K562 (cell line): ENCODE data around the gene C16orf78. TPM values are rescaled to one million over a fixed set of nuclear protein-coding genes. Genes with fewer than 3 reads are reported as not detected.

Experiments used
- CBFB ChIP-seq: sonication (generic); formaldehyde crosslinking; IDR thresholded peaks from 2 replicates; pipeline ENCODE4 v1.4.0; 2020; ENCODE audit warnings: mild to moderate bottlenecking, missing genetic modification reagents
- DACH1 ChIP-seq: fragments of 450-650 bp; IDR thresholded peaks from 2 replicates; pipeline ENCODE4 v1.6.1; 2018; ENCODE audit not compliant: partially characterized antibody
- HLTF ChIP-seq: fragments of 450-650 bp; IDR thresholded peaks from 2 replicates; pipeline ENCODE4 v1.6.1; 2016
- MCM2 ChIP-seq: fragments of 450-650 bp; IDR thresholded peaks from 2 replicates; pipeline ENCODE4 v1.6.1; 2017; ENCODE audit warnings: low read depth, mild to moderate bottlenecking
- PHB ChIP-seq: fragments of 250-450 bp; sonication (Bioruptor Pico); IDR thresholded peaks from 2 replicates; pipeline ENCODE4 v1.5.0; 2021
- SMARCB1 ChIP-seq: IDR thresholded peaks from 2 replicates; pipeline ENCODE4 v1.6.1; 2011; ENCODE audit warnings: improper control_type of control experiment, low read depth; ENCODE audit not compliant: insufficient read length
- SREBF1 ChIP-seq: fragments of 150-350 bp; IDR thresholded peaks from 2 replicates; pipeline ENCODE4 v1.6.1; 2014; ENCODE audit warnings: antibody characterized with exemption, low read depth, low read length, borderline replicate concordance
- ZBTB17 ChIP-seq: fragments of 450-650 bp; formaldehyde crosslinking; IDR thresholded peaks from 2 replicates; pipeline ENCODE4 v1.4.0; 2020; ENCODE audit warnings: mild to moderate bottlenecking
- ZFP30 ChIP-seq: fragments of 250-450 bp; sonication (Bioruptor Pico); IDR thresholded peaks from 2 replicates; pipeline ENCODE4 v1.8.0; 2022; ENCODE audit warnings: moderate library complexity, mild to moderate bottlenecking, inconsistent platforms, borderline replicate concordance
- ZNF134 ChIP-seq: fragments of 250-450 bp; sonication (Bioruptor Pico); conservative IDR thresholded peaks from 2 replicates; pipeline ENCODE4 v1.4.0; 2020
- polyA plus RNA-seq, 8 experiments: library from polyadenylated mRNA; depleted of rRNA in 4 of 8; stranded (reverse) in 5 of 8; unstranded in 3 of 8; fragments of >200 nt; fragmentation: Nextera tagmentation in 2 of 8; fragmentation: Illumina TruSeq in 1 of 8; extraction: Ambion mirVana in 2 of 8; extraction: Trizol in 1 of 8; gene quantifications; 2 replicates each; pipeline versions ENCODE4 v1.2.1 to v1.2.3, GENCODE V29; 2011 to 2014; ENCODE audit warnings: inconsistent platforms in 1 of 8, missing spikeins in 1 of 8
- total RNA-seq, 7 experiments: library from RNA; depleted of rRNA in 6 of 7; stranded (reverse); fragments of >200 nt in 6 of 7; fragmentation: Illumina TruSeq in 2 of 7; extraction: Trizol in 2 of 7; gene quantifications; 2 replicates each; pipeline versions ENCODE4 v1.2.1 to v1.2.3, GENCODE V29; 2011 to 2021; ENCODE audit warnings: low replicate concordance in 1 of 7
- TF ChIP-seq, protein P1 (sequence below): fragments of 250-450 bp; sonication (Bioruptor Pico); IDR thresholded peaks from 2 replicates; pipeline ENCODE4 v1.4.0; 2020
- TF ChIP-seq, protein P2 (sequence below): fragments of 450-650 bp; IDR thresholded peaks from one replicate; pipeline ENCODE4 v1.6.1; 2018; ENCODE audit warnings: mild to moderate bottlenecking, moderate library complexity; ENCODE audit not compliant: partially characterized antibody

The C16orf78 gene
- total and polyA plus RNA-seq, 9 of the 15 experiments (the other 6 are each of a cell fraction or from before 2014, with no cell fraction given): not detected

DNA sequence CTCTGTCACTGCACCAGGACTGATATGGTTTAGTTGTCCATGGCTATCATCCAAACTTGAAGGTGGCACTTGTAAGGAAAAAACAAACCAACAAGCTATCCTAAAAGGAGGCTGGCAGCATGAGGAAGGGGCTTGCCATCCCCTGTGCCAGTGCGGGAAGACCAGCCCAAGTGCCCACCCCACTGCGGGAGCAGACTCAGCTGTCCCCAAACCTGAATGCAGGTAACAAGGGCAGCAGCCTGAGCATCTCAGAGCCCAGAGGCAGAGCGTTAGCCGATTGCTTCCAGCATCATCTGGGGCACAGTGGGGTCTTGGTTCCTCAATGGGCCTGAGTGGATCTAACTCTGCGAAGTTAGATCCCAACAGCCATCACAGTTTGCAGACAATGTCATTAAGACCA is 29.2 kb upstream of the C16orf78 start (continued):
- TF ChIP-seq, protein P1, sequence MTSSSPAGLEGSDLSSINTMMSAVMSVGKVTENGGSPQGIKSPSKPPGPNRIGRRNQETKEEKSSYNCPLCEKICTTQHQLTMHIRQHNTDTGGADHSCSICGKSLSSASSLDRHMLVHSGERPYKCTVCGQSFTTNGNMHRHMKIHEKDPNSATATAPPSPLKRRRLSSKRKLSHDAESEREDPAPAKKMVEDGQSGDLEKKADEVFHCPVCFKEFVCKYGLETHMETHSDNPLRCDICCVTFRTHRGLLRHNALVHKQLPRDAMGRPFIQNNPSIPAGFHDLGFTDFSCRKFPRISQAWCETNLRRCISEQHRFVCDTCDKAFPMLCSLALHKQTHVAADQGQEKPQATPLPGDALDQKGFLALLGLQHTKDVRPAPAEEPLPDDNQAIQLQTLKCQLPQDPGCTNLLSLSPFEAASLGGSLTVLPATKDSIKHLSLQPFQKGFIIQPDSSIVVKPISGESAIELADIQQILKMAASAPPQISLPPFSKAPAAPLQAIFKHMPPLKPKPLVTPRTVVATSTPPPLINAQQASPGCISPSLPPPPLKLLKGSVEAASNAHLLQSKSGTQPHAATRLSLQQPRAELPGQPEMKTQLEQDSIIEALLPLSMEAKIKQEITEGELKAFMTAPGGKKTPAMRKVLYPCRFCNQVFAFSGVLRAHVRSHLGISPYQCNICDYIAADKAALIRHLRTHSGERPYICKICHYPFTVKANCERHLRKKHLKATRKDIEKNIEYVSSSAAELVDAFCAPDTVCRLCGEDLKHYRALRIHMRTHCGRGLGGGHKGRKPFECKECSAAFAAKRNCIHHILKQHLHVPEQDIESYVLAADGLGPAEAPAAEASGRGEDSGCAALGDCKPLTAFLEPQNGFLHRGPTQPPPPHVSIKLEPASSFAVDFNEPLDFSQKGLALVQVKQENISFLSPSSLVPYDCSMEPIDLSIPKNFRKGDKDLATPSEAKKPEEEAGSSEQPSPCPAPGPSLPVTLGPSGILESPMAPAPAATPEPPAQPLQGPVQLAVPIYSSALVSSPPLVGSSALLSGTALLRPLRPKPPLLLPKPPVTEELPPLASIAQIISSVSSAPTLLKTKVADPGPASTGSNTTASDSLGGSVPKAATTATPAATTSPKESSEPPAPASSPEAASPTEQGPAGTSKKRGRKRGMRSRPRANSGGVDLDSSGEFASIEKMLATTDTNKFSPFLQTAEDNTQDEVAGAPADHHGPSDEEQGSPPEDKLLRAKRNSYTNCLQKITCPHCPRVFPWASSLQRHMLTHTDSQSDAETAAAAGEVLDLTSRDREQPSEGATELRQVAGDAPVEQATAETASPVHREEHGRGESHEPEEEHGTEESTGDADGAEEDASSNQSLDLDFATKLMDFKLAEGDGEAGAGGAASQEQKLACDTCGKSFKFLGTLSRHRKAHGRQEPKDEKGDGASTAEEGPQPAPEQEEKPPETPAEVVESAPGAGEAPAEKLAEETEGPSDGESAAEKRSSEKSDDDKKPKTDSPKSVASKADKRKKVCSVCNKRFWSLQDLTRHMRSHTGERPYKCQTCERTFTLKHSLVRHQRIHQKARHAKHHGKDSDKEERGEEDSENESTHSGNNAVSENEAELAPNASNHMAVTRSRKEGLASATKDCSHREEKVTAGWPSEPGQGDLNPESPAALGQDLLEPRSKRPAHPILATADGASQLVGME (CRISPR knock-in tag): no peak
- TF ChIP-seq ZBTB17 (CRISPR knock-in tag): no peak
- no peak for TF ChIP-seq ZFP30
- no peak for TF ChIP-seq ZNF134 (CRISPR knock-in tag)
- TF ChIP-seq SREBF1: no peak
- no peak for TF ChIP-seq CBFB (CRISPR knock-in tag)
- TF ChIP-seq PHB (CRISPR knock-in tag): no peak
- no peak for TF ChIP-seq MCM2
- no peak for TF ChIP-seq HLTF
- no peak for TF ChIP-seq SMARCB1
- TF ChIP-seq, protein P2, sequence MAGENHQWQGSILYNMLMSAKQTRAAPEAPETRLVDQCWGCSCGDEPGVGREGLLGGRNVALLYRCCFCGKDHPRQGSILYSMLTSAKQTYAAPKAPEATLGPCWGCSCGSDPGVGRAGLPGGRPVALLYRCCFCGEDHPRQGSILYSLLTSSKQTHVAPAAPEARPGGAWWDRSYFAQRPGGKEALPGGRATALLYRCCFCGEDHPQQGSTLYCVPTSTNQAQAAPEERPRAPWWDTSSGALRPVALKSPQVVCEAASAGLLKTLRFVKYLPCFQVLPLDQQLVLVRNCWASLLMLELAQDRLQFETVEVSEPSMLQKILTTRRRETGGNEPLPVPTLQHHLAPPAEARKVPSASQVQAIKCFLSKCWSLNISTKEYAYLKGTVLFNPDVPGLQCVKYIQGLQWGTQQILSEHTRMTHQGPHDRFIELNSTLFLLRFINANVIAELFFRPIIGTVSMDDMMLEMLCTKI: no peak
- no peak for TF ChIP-seq DACH1
- TF ChIP-seq, all 486 proteins: peak for 0
